GM19452 (cell line): ENCODE measurements around the gene PPP1R13B.

ENCODE experiments used
- ATAC-seq: cut with Tn5 transposase; IDR thresholded peaks from one replicate; pipeline ENCODE4 v1.9.1; 2021; ENCODE audit not compliant: unreplicated experiment

Gene PPP1R13B

DNA sequence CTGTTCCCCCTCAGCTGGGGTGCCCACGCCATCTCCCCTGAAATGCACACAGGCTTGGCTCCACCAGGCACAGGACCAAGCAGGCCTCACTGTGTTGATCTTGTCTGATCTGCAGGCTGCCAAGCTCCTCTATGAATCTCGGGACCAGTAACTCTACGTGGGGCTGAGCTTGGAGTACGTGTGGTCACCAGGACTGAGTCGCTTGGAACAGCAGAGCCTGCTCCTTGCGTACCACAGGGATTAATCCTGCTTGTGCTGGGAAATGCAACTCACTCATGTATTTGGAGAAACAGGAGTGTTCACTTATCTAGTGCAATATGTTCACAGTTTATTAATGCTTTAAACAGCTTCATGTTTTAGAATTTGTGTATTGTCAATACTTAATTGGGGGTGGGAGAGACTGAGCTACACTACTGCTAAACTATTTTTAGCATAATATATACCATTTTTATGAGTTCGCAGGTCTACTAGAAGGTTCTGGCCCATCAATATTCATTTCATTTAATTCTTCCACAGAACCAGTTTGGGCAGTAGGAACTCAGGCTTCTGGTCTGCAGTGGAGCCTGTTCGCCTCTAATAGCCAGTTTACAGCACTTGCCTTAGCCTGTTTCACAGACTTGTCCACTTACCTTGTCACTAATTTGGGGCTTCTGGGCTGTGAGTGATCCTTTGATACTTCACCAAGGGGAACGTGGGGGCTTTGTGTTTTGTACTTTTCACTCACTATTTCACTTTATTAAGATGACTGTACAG is 114.3 kb downstream of the PPP1R13B start:
- ATAC-seq, result no peak

DNA sequence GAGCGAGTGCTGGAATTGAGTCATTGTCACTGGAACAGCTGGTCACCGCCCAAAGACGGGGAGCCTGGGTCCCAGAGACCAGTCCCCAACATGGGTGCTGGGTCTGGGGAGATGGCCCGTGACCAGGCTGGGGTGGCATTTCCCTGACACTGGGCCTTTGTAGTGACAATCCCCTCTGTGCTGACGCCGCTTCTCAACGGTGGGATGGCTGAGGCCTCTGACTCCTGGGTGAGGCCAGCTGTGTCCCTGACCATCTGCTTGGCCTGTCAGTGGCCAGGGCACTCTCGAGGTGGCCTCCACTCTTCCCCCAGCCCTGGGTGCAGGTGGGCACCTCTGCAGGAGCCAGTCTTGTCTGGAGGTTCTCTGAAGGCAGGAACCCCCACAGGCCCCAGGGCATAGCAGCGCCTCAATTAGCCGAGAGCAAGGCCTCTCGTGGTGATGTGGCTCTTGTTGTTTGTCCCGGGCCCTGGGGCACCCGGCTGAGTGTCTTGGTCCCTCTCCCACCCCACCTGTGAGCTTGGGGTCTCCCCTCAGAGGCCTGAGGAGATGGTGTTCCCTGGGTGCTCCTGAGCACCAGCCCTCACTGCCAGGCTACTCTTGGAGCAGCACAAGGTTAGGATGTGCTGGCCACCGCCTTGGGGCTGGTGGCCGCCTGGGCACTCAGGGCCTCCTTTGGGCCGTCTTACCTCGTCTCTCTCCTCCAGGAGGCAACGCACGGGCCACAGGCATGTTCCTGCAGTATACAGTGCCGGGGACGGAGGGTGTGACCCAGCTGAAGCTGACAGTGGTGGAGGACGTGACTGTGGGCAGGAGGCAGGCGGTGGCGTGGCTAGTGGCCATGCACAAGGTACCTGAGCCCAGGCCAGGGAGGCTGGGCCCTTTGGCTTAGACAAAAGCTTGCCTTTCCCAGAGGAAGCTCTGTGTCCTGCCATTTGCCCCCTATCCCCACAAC is 115.2 kb downstream of the PPP1R13B start:
- no peak for ATAC-seq

- no peak for ATAC-seq
Measured at GRCh38 chr14:103731481-103731880, 115.9 kb downstream of the PPP1R13B start.

DNA sequence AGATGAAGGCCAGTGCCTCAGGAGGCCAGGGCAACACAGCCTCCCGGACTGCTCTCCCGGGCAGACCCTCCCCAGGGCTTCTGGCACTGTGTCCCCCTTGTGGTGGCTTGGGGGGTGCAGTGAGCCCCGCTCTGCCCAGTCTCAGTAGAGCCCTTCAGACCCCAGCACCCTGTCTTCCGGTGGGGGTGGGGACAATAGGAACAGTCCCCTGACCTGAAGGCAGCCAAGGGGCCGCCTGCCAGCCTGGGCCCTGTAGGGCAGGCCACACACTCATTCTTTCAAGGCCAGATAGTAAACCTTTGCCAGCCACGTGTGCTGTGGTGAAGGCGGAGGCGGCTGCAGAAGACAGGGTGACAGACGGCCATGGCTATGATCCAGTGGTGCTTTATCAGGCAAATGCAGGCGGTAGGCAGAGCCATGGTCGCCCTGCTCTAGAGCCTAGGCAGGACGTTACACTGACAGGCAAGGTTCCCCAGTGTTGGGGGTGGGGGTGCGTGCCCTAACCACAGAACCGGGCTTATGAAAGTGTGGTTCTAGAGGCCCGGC is 116.8 kb downstream of the PPP1R13B start:
- ATAC-seq, result no peak

GRCh38 chr14:103729496-103730448 is 117.6 kb downstream of the PPP1R13B start:
- no peak for ATAC-seq

GRCh38 chr14:103728721-103729120 is 118.7 kb downstream of the PPP1R13B start:
- ATAC-seq, result no peak

- no peak for ATAC-seq
Measured at GRCh38 chr14:103728141-103728540, 119.2 kb downstream of the PPP1R13B start.

GRCh38 chr14:103727313-103727980 is 119.9 kb downstream of the PPP1R13B start:
- ATAC-seq, result no peak

GRCh38 chr14:103726474-103726873 is 120.9 kb downstream of the PPP1R13B start:
- ATAC-seq, result no peak

DNA sequence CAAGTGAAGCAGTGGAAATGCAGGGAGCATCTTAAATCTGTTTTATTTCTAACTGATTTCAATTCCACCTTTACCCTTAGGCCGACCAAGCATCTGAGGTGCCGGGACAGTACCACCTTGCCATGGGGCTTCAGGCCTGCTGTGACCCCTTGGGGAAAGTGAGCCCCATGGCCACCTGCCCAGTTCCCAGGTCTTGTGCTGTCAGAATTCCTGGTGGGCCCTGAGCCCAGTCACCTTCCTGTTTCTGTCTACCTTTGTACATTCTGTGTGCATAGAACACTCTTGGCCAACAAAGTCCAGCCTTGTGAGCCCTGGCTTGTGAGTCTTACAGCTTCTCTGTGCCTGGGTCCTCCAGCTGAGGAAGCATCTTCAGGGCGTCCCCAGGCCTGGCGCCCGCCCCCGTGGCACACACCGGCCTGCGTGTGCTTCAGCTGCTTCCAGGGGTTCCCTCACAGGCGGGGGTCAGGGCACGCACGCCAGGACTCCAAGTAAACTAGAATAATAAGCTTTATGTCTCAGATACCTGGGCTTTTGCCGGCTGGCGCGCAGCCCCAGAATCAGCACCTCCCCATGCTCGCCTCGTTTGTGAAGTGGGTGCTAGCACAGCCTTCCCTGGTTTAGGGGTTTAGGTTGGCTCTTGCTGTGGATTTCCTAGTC is 121.5 kb downstream of the PPP1R13B start:
- ATAC-seq, result no peak

DNA sequence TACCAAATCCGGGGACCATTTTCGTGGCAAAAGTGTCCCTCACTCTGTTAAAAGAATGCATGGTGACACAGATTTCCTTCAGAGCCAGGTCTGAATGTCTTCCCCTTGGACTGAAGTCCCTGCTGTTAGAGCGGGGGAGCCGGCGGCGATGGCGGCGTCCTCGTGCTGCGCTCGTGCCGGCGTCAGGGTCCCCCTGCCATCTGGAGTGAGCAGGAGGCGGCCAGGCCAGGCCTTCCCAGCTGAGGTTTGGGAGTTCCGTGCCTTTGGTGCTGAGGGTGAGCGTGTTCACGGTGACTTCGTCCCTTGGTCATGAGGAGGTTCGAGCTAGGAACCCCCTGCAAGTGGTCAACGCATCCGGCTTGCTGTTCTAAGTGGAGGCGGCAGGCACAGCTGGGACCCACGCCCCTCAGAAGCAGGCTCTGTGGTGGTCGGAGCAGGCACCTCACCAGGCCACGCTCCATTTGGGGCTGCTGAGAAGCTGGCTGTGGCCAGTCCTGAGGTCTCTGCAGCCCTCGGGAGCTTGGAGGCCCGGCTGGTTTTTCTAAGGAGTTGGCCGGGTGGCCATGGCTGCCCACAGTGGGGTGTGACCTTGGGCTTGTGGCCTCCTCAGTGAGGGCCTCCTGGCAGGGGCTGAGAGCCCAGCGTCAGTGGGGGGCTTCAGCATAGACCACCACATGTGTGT is 122.2 kb downstream of the PPP1R13B start:
- ATAC-seq, result no peak

GRCh38 chr14:103724116-103724515 is 123.3 kb downstream of the PPP1R13B start:
- no peak for ATAC-seq

DNA sequence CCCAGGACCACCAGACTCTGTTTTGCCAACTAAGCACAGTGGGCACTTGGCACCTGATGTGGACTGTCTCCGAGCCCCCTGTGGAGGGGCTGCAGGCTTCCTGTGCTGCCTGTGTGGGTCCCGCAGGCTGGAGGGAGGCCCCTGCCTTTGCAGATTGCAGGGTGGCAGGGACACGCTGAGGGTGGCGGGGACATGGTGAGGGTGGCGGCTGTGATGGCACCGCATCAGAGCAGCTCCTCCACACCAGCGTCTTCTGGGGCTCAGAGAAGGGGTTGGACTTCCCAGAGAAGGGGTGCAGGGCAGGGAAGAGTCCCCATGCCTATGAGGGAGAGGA is 123.7 kb downstream of the PPP1R13B start:
- ATAC-seq, result no peak

GRCh38 chr14:103721334-103722120 is 125.8 kb downstream of the PPP1R13B start:
- ATAC-seq, result no peak

- no peak for ATAC-seq
Measured at GRCh38 chr14:103719751-103720150, 127.6 kb downstream of the PPP1R13B start.

GRCh38 chr14:103718572-103718971 is 128.8 kb downstream of the PPP1R13B start:
- no peak for ATAC-seq

- no peak for ATAC-seq
Measured at GRCh38 chr14:103716899-103717411, 130.4 kb downstream of the PPP1R13B start.
